GM08714 (cell line): ENCODE results near the gene RBBP9.
"Not testable (repeated sequence)": the region's sequence is repeated elsewhere in the genome, so short reads cannot be mapped to it uniquely, and the experiment has no call there.

Experiments
- H3K4me3 ChIP-seq: fragments of 200-500 bp; sonication (Bioruptor generic); 2 replicates; pipeline ENCODE4 v1.5.1; 2014; ENCODE audit warnings: mild to moderate bottlenecking, low read length, inconsistent platforms
- ZNF274 ChIP-seq: IDR thresholded peaks from 2 replicates; pipeline ENCODE4 v1.6.1; 2012; ENCODE audit warnings: mild to moderate bottlenecking, low read depth, low read length

Gene RBBP9

DNA sequence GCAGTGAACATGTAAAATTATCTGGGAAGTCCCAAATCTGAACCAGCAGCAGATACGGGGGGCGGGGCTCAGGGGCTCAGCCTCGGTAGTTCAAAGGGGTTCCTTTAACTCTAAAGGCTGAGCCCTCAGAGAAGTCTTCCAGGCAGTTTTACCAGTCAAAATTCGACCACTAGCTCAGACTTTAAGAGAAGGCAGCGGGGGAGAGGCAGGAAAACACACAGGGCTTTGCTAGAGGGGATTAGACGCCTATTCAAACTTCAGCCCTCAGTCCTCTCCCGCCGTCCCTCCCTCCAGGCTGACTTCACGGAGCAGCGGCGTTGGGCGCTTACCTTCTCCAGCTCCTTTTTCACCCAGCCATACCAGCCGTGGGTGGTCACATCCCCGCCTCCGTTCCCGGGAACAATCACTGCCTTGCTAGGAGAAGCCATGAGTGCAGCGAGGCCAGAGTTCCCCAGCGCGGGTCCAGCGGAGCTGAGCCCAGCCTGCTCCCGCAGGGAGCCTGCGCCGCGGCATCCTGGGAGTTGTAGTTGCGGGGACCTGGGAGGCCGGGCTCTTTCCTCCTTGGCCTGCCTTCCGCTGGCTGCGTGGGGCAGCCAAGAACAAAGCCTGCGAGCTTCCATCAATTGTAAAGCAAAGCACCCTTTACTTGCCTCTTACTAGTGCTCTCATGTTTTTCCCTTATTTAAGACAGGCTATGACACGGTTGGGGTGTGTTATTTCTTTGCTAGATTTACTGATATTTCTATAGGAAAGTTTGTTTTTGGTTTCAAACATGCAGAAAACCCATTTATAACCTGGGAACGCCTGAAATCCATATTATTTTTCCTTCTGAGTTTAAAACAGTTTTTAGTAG lies at the start of gene RBBP9:
Gene RBBP9 (minus strand): TSS at position 486 of the 853 bp plus-strand sequence. CDS start 58 bp downstream, at position 428.
- no peak for TF ChIP-seq ZNF274
- peak within 1 kb of the TSS; percentile 69 for H3K4me3 ChIP-seq

DNA sequence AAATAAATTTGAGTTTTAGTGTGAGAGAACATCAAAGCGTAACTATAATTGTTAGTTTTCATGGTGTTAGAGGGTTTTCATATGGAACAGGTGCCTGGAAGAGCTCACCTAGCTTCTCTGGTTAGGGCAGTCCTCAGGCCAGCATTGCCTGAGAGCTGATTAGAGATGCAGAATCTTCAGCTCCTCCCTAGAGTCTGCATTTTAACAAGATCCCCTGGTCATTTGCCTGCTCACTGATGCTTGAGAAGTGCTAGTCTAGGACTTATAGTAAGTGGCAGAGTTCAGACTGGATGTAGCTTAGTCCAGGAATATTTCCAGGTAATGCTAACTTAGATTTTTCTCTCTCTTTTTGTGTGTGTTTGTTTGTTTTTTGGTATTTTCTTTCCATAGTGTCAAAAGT lies 48.5 kb upstream of the RBBP9 start:
- H3K4me3 ChIP-seq, result no peak overlapping the region
- TF ChIP-seq ZNF274, result no peak

DNA sequence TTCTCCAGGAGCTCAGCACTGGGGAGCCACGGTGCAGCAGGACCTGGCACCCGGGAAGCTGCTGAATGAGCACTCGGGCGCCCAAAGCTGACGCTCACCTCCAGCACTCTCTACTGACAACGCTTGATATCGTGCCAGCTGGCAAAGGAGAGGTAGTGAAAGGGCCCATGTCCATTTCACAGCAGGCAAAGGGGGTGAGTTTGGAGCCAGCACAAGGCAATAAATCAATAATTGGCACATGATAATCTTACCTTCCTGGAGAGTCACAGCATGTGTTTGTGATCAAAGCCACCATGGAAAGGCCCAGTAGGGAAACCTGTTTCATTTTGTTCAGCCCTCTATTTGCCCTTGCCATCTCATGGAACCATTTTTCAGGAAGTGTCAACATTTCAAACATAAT lies 46.9 kb upstream of the RBBP9 start:
- no peak for TF ChIP-seq ZNF274
- no peak overlapping the region for H3K4me3 ChIP-seq

DNA sequence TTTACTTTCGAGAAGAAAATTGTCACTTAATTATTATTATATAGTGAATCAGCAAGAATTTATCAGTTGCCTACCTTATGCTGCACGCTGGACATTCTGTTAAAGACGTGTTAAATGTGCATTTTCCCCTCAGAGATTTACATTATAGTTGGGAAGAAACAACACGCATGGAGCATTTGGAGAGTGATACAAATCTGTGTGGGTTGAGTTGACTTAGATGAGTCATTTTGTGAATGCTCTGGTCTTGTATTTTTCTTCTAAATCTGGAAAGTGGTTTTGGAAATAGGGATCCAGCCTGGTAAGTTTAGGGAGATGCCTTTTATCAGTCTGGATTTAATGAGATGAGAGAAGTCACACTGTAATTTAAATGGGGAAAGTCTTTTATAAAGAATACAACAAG lies 46.2 kb upstream of the RBBP9 start:
- no peak for TF ChIP-seq ZNF274
- H3K4me3 ChIP-seq, result no peak overlapping the region

DNA sequence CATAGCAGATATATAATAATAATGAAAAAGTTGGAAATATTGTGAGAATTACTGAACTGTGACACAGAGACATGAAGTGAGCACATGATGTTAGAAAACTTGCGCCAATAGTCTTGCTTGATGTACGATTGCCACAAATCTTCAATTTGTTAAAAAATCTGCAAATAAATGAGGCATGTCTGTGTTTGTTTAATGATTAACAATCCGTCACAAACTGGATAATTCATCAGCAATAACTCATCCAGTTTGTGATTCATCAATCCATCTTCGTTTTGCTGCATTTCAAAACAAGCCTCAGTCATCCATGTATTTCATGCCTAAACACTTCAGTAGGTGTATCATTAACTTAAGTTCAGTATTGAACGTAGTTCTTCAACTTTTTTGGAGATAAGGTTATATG lies 44.7 kb upstream of the RBBP9 start:
- no peak overlapping the region for H3K4me3 ChIP-seq
- TF ChIP-seq ZNF274, result no peak

DNA sequence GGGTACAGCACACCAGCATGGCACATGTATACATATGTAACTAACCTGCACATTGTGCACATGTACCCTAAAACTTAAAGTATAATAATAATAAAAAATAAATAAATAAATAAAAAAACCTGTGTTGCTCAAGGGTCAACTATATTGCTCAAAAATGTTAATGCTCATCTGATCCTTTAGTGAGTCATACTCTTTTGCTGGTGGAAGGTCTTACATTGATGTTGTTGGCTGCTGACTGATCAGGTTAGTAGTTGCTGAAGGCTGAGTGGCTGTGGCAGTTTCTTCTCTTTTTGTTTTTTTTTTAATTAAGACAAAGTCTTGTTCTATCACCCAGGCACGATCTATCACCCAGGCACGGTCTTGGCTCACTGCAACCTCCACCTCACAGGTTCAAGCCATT lies 40.6 kb upstream of the RBBP9 start:
- H3K4me3 ChIP-seq, result no peak overlapping the region
- no peak for TF ChIP-seq ZNF274

DNA sequence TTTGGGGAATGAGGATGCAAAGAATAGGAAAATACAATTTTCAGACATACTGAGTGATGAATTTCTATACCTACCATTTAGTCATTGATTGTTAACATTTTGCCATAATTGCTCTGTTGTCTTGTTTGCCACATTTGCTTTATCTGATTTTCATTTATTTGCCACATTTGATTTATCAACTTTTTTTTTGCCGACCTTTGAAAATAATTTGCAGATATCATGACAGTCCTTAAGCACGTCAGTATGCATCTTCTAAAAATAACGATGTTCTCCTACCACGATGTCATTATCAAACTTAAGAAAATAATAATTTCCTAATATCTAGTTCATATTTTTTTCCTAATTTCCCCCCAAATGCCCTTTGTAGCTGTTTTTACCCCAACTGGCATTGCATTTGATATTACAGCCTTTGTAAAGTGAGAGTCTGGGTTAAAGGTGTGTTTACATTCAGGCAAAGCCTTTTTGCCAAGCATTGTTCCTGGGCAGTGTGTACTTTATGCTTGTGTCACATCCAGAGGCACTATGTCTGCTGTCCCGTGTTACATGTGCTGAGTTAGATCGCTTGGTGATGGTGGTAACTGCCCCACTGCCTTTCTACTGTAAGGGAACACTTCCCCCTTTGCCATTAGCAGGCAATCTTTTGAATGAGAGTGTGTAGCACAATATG lies 37.1 kb upstream of the RBBP9 start:
- H3K4me3 ChIP-seq, result no peak overlapping the region
- no peak for TF ChIP-seq ZNF274

DNA sequence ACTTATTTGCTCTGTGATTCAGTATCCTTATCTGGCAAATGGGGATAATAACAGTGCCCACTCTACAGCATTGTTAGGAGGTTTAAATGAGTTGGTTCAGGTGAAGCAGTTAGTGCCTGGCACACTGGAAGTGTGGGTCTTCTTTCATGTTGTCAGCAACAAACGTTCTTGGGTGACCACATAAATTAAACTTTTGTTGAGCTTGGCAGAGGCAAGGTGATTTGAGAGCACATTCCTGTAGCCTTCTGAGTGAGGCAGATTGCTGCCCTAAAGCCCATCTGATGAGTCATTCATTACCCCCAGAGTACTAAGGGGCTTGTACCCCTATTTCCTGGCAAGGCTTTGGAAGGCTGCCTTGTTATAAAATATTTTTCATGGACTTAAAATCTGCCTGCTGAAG lies 36.5 kb upstream of the RBBP9 start:
- TF ChIP-seq ZNF274, result no peak
- no peak overlapping the region for H3K4me3 ChIP-seq

DNA sequence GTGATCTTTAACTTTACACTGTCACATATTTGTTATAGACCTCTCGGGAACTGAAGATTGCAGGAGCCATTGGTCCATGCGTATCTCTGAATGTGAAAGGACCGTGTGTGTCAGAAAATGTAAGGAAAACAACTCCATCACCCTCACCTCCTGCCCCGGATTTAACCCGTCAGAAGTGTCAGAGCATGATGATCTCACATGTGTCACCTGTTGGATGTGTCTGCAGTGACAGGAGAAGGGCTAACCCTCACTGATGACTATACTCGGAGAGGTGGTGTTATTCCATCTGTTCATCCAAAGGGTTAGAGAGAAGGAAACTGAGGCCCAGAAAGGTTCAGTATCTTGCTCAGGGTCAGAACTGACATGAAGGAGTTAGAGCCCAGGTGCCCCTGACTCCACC lies 35.6 kb upstream of the RBBP9 start:
- no peak for TF ChIP-seq ZNF274
- no peak overlapping the region for H3K4me3 ChIP-seq

DNA sequence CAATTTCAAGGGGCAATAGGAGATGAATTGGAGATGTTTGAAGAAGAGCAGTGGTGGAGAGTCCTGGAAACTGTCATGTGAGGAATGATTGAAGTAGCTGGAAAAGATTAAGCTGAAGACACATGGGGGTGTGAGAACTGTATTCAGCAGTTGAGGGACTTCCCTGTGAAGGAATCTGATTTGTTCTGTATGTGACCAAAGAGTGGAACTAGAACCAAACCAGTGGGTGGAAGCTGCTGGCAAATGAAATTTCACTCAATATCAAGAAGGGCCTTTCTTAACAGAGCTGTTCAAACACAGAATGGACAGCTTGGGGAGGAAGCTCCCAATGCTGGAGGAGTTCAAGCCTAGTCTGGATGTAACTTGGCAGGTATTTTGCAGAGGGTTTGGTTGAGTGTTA lies 32.0 kb upstream of the RBBP9 start:
- TF ChIP-seq ZNF274, result no peak
- no peak overlapping the region for H3K4me3 ChIP-seq

DNA sequence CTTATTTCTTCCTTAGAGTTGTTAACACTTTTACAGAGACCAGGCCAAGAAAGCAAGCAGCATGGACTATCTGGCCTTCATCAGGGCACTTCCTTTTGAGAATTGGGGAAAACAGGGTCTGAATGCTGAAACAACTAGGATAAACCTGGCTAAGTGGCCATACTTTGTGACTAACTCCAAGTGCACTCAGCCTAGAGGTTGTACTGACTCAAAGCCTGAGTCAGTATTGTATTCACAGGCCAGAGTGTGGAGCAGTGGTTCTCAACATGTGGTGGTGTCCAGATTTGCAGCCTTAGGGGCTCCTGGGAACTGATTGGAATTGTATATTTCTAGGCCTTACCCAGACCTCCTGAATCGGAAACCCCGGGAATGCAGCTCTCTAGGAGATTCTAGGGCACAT lies 30.8 kb upstream of the RBBP9 start:
- H3K4me3 ChIP-seq, result no peak overlapping the region

DNA sequence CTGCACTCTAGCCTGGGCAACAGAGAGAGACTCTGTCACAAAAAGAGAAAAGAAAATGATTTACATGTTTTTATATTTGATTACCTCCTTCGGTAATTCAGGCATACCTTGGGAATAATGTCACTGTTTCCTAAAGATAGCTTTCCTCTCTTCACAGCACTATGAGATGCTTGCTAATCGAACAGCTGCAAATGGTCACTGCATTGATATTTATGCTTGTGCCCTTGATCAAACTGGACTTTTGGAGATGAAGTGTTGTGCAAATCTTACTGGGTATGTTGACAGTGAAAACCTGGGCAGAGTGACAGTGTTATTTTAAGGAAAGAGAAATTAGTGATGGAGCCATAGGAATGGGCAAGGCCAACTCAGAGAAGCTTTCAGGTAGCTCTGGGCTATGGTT lies 30.3 kb upstream of the RBBP9 start:
- no peak for TF ChIP-seq ZNF274
- no peak overlapping the region for H3K4me3 ChIP-seq

More for the DNA sequence above, 30.8 kb upstream of the RBBP9 start:
- no peak for TF ChIP-seq ZNF274

DNA sequence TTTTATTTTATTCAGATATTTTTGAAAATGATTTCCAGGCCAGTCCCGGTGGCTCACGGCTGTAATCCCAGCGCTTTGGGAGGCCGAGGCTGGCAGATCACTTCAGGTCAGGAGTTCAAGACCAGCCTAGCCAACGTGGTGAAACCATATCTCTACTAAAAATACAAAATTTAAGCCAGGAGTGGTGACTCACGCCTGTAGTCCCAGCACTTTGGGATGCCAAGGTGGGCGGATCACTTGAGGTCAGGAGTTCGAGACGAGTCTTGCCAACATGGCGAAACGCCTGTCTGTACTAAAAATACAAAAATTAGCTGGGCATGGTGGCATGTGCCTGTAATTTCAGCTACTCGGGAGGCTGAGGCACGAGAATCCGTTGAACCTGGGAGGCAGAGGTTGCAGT lies 29.7 kb upstream of the RBBP9 start:
- H3K4me3 ChIP-seq, result not testable (repeated sequence)

DNA sequence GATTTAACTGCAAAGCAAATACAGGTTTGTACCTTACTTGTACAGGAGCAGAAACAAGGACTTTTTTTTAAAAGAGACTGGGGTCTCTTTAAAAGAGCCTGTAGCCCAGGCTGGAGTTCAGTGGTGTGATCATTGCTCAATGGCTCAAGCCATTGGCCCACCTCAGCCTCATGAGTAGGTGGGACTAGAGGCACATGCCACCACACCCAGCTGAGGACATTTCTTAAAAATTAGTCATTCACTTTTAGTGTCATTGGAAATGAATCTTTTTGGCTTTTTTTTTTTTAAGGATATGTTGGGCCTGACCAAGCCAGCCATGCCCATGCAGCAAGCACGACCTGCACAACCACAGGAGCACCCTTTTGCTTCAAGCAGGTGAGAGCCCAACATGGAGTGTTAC lies 27.6 kb upstream of the RBBP9 start:
- H3K4me3 ChIP-seq, result no peak overlapping the region

DNA sequence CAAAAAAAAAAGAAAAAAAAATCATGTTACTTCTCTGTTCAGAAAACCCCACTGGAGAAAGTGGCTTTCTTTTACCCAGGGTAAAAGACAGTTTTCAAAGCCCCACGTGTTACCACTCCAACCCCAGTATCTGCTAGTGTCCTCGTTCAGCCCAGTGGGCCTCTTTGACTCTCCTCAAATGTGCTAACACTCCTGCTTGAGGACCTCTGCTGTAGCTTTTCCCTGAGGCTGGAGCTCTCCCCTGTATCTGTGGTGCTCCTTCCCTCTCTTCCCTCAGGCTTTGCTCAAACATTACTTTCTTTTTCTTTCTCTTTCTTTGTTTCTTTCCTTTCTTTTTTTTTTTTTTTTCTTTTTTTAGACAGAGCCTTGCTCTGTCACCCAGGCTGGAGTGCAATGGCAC lies 26.0 kb upstream of the RBBP9 start:
- H3K4me3 ChIP-seq, result no peak overlapping the region
- no peak for TF ChIP-seq ZNF274

More for the DNA sequence above, 27.6 kb upstream of the RBBP9 start:
- no peak for TF ChIP-seq ZNF274

DNA sequence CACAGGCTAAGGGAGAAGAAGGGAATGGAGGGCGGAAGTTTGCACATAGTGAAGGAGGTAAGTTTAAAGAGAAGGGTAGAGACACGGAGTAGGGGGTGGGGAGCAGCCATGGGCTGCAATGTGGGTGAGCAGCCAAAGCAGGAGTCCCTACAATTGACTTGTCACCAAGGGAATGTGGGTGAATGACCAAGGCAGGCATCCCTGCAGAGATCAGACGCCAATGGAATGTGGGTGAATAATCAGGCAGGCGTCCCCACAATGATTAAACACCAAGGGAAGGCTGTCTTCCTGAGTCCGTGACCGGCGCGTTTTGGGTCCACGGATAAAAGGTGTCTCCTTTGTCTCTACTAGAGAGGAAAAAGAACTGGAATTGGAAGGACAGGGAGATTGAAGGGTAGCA lies 25.0 kb upstream of the RBBP9 start:
- H3K4me3 ChIP-seq, result not testable (repeated sequence)
